Activated naive CD8-positive, alpha-beta T cell treated with anti-CD3 and anti-CD28 coated beads, Interleukin-2, amount 10 ng/mL, durations not matched to agents 7 days and 5 days (primary cell): ENCODE results near the gene COG8. TPM values are rescaled to one million over a fixed set of nuclear protein-coding genes. Genes with fewer than 3 reads are reported as not detected.

ENCODE experiments used
- ATAC-seq: fragments of 150-1000 bp; cut with Tn5 transposase; one replicate; pipeline ENCODE4 v1.10.0; 2021; ENCODE audit warnings: low read depth, moderate library complexity
- POLR2A ChIA-PET: fragments of 350-600 bp; sonication (Branson Sonifier 250); formaldehyde crosslinking; loops from one replicate; lab custom pipeline; 2021; ENCODE audit warnings: antibody characterized with exemption; lab: Charles Lee
- DNase-seq: peaks from one replicate; pipeline ENCODE4 v3.0.0; 2021
- H3K27ac Mint-ChIP-seq: one replicate; pipeline ENCODE4 v1.8.0; 2022; ENCODE audit warnings: mild to moderate bottlenecking, mixed read lengths
- H3K27me3 Mint-ChIP-seq: one replicate; pipeline ENCODE4 v1.8.0; 2022; ENCODE audit warnings: mild to moderate bottlenecking, moderate library complexity, mixed read lengths
- H3K36me3 Mint-ChIP-seq: one replicate; pipeline ENCODE4 v1.8.0; 2021; ENCODE audit warnings: mild to moderate bottlenecking, mixed read lengths
- H3K4me1 Mint-ChIP-seq: one replicate; pipeline ENCODE4 v1.8.0; 2021; ENCODE audit warnings: mixed read lengths
- H3K4me3 Mint-ChIP-seq: one replicate; pipeline ENCODE4 v1.8.0; 2022; ENCODE audit warnings: mild to moderate bottlenecking, moderate library complexity, mixed read lengths
- H3K9me3 Mint-ChIP-seq: one replicate; pipeline ENCODE4 v1.8.0; 2021; ENCODE audit warnings: mixed read lengths
- total RNA-seq, 2 experiments: library from RNA; stranded (reverse); gene quantifications; one replicate each; pipeline ENCODE4 v1.2.3, GENCODE V29; 2021

The COG8 gene
- total RNA-seq, 2 experiments from 2014 or later = 42.5 to 43.9 TPM

DNA sequence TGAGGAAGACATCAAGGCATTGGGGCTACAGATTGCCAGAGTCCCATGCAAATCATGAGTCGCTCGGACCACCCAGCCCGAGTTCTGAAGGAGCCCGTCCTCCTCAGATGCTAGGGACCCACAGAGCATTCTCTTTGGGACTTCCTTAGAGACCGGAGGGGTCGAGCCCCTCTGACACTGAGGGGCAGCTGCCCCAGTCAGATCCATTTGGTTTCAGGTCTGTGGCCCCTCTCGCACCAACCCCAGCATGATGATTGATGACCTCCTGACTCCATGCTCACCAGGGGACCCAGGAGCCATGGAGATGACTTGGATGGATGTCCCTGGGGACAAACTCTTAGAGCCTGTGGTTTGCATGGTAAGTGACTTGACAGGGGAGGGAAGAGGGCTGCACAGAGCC is 17.0 kb downstream of the COG8 start:
- POLR2A ChIA-PET = interaction anchor here (0.7 kb wide), 1 partner anchor 10 kb away, joined by 3 read pairs; no protein-coding TSS in a partner anchor
- ATAC-seq = no peak
- Mint-ChIP-seq H3K4me1 (peaks cover 17% of the 10 kb centered on the region), H3K27ac (no peak overlapping the region), H3K36me3 (peaks cover 19% of the 10 kb centered on the region), H3K27me3 (no peaks in the 10 kb centered on the region), H3K9me3 (no peaks in the 10 kb centered on the region), H3K4me3 (no peak overlapping the region)
- no peak for DNase-seq

DNA sequence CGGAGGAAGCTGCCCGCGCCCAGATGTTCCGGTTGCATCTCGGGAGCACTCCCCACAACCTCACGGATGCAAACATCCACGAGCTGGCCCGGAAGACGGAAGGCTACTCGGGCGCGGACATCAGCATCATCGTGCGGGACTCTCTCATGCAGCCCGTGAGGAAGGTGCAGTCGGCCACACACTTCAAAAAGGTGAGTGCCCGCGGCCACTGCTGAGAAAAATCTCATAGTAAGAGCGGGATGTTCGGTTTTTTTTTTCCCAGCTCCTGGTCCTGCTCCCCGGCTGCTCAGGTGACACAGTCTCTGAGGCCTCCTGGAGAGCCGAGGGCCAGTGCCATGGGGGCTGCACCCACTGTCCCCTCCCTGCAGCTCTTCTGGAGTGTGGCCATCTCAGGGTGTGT is 18.3 kb downstream of the COG8 start:
- no peak for ATAC-seq
- H3K27me3 Mint-ChIP-seq = no peaks in the 10 kb centered on the region
- DNase-seq = peak; percentile 25
- peaks cover 15% of the 10 kb centered on the region for H3K36me3 Mint-ChIP-seq
- no peaks in the 10 kb centered on the region for H3K9me3 Mint-ChIP-seq
- POLR2A ChIA-PET = interaction anchor here (0.6 kb wide), 1 partner anchor 542 kb away, joined by 4 read pairs; no protein-coding TSS in a partner anchor
- H3K4me1 Mint-ChIP-seq = peaks cover 8% of the 10 kb centered on the region
- H3K27ac Mint-ChIP-seq = no peak overlapping the region
- no peak overlapping the region for H3K4me3 Mint-ChIP-seq

DNA sequence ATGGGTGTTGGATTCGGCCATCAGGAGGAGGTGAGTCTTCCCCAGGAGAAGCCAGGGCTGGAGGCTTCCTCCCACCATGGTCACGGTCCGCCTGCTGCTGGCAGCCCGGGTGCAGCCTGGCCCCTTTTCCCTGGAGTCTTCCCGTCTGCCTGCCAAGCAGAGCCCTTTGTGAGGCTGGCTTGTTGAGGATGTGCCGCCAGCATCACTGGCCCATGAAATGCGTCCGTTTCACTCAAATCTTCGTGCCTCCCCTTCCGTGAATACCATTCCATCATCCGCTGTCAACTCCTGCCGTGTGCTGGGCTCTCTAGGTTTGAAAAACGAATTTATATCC is 18.7 kb downstream of the COG8 start:
- no peak for DNase-seq
- H3K4me3 Mint-ChIP-seq = no peak overlapping the region
- ATAC-seq = no peak
- no peaks in the 10 kb centered on the region for H3K9me3 Mint-ChIP-seq
- no peak overlapping the region for H3K27ac Mint-ChIP-seq
- peaks cover 11% of the 10 kb centered on the region for H3K36me3 Mint-ChIP-seq
- POLR2A ChIA-PET = no interaction called here
- no peaks in the 10 kb centered on the region for H3K27me3 Mint-ChIP-seq
- H3K4me1 Mint-ChIP-seq = peaks cover 4% of the 10 kb centered on the region

DNA sequence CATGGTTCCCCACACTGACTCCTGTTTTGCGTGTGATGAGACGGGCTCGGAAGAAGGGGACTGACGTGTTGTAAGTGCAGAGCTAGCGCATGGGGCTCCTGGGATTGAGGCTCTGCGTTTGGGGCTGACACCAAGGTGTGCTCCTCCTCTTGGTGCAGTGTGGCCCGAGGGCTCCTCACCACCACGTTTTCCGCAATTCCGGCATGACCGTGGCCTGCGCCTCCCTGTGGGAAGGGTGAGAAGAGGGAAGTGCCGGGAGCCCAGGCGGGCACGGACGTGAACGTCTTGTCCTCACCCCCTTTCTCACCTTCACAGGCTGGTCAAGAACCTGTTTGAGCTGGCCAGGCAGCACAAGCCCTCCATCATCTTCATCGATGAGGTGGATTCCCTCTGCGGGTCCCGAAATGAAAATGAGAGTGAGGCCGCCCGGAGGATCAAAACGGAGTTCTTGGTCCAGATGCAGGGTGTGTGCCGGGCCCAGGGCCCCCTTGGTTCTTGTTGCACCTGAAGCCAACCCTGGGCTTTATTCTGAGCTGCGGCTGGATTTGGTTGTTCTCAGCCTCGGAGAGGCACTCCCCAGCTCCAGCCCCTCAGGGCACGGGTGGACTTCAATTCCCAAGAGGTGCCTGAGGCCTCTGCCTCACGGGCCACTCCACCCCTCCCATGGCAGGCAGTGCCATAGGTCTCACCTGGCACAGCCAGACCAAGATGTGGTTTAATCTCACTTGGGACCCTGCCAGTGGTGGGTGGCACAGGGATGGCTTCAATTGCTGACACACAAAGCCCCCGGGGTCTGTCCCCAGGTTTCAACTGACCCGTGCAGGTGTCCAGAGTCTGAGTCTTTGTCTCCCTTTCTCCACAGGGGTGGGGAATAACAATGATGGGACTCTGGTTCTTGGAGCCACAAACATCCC is 19.3 kb downstream of the COG8 start:
- DNase-seq = peak; percentile 21
- H3K9me3 Mint-ChIP-seq = no peaks in the 10 kb centered on the region
- H3K36me3 Mint-ChIP-seq = peaks cover 9% of the 10 kb centered on the region
- no peak overlapping the region for H3K27ac Mint-ChIP-seq
- no peaks in the 10 kb centered on the region for H3K27me3 Mint-ChIP-seq
- ATAC-seq = no peak
- H3K4me3 Mint-ChIP-seq = no peak overlapping the region
- peaks cover 4% of the 10 kb centered on the region for H3K4me1 Mint-ChIP-seq
- POLR2A ChIA-PET = no interaction called here

DNA sequence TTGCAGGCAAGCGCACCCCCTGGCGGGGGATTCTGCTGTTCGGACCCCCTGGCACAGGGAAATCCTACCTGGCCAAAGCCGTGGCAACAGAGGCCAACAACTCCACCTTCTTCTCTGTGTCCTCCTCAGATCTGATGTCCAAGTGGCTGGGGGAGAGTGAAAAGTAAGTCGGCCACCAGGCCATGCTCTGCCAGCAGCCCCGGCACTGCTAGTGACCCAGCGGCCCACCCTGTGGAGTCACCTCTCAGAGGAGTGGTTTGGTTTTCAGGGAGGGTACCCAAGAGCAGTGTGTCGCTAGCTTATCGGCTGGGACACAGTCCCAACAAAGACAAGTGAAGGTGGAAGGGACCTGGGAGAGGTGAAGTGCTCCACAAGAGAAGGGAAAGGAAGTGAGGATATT is 20.0 kb downstream of the COG8 start:
- H3K4me1 Mint-ChIP-seq = peaks cover 4% of the 10 kb centered on the region
- H3K9me3 Mint-ChIP-seq = no peaks in the 10 kb centered on the region
- H3K4me3 Mint-ChIP-seq = no peak overlapping the region
- ATAC-seq = no peak
- POLR2A ChIA-PET = no interaction called here
- H3K36me3 Mint-ChIP-seq = peaks cover 9% of the 10 kb centered on the region
- DNase-seq = no peak
- no peaks in the 10 kb centered on the region for H3K27me3 Mint-ChIP-seq
- no peak overlapping the region for H3K27ac Mint-ChIP-seq

DNA sequence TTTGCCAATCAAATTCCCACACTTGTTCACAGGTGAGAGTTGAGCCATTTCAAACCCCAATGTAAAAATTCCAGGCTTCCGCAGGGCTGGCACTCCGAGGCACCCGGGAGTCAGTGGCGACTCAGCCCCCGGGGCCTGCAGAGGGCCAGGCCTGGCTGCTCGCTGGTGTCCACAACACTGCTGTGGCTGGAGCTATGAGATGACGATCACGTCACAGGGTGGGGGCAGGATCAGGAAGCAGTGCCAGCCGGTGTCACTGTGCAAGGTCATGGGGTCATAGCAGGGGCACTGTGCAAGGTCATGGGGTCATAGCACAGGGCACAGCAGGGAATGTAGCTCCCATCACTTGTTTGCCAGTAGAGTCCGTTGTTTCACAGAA is 20.5 kb downstream of the COG8 start:
- Mint-ChIP-seq H3K4me3 (no peak overlapping the region), H3K27me3 (no peaks in the 10 kb centered on the region), H3K9me3 (no peaks in the 10 kb centered on the region), H3K27ac (no peak overlapping the region), H3K4me1 (peaks cover 4% of the 10 kb centered on the region), H3K36me3 (peaks cover 12% of the 10 kb centered on the region)
- POLR2A ChIA-PET = no interaction called here
- DNase-seq (peak; percentile 25), ATAC-seq (no peak)

DNA sequence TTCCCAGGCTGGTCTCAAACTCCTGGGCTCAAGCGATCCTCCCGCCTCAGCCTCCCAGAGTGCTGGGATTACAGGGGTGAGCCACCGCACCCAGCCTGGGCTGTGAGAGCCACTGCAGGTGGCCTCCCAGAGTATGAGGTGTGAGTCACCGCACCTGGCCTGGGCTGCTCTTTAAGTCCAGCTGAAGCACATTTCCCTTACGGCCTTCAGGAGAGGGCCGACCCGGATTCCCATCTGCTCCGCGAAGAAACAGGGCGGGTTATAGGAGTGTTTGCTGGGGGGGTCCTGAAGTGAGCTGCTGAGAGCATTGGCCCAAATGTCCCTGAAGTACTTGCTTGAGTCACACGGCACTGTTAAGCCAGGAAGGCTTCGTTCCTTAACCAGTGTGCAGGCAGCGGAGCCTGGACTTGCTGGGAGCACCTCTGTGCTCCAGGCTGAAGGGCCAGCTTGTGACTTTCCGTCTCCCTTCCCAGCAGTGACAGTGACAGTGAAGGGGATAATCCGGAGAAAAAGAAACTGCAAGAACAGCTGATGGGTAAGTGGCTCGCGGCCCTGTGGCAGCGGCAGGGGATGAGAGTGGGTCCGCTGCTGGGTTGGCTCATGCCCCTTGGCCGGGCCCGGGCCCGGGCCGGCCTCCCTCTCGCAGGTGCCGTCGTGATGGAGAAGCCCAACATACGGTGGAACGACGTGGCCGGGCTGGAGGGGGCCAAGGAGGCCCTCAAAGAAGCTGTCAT is 21.0 kb downstream of the COG8 start:
- peak; percentile 19 for DNase-seq
- peaks cover 16% of the 10 kb centered on the region for H3K36me3 Mint-ChIP-seq

DNA sequence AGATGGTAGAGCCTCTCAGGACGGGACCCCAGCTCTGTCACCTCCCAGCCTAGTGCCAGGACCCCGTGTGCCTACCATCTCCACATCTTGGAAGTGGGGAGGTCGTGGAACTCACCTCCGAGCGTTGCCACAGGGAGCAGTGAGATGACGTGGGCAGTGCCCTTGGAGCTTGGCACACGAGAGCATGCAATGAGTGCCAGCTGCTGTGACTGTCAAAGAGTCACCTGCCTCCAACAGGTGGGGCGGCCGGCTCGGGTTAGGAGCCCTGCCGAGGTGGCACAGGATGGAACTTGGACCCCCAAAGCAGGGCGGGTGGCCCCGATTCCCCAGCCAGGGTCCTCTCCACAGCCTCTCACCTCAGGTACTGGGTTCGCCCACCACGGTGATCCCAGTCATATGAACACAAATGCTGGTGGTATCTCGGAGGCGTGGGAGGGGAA is 22.7 kb downstream of the COG8 start:
- H3K27me3 Mint-ChIP-seq = no peaks in the 10 kb centered on the region
- DNase-seq = peak; percentile 18
- no peak overlapping the region for H3K4me3 Mint-ChIP-seq
- peaks cover 15% of the 10 kb centered on the region for H3K4me1 Mint-ChIP-seq
- no peaks in the 10 kb centered on the region for H3K9me3 Mint-ChIP-seq
- no peak overlapping the region for H3K27ac Mint-ChIP-seq
- POLR2A ChIA-PET = no interaction called here
- H3K36me3 Mint-ChIP-seq = peaks cover 18% of the 10 kb centered on the region
- no peak for ATAC-seq

More for the DNA sequence above, 21.0 kb downstream of the COG8 start:
- Mint-ChIP-seq H3K4me1 (peaks cover 7% of the 10 kb centered on the region), H3K9me3 (no peaks in the 10 kb centered on the region), H3K4me3 (no peak overlapping the region), H3K27ac (no peak overlapping the region), H3K27me3 (no peaks in the 10 kb centered on the region)
- no peak for ATAC-seq
- POLR2A ChIA-PET = interaction anchor here (0.8 kb wide), 1 partner anchor 10 kb away, joined by 4 read pairs; no protein-coding TSS in a partner anchor

DNA sequence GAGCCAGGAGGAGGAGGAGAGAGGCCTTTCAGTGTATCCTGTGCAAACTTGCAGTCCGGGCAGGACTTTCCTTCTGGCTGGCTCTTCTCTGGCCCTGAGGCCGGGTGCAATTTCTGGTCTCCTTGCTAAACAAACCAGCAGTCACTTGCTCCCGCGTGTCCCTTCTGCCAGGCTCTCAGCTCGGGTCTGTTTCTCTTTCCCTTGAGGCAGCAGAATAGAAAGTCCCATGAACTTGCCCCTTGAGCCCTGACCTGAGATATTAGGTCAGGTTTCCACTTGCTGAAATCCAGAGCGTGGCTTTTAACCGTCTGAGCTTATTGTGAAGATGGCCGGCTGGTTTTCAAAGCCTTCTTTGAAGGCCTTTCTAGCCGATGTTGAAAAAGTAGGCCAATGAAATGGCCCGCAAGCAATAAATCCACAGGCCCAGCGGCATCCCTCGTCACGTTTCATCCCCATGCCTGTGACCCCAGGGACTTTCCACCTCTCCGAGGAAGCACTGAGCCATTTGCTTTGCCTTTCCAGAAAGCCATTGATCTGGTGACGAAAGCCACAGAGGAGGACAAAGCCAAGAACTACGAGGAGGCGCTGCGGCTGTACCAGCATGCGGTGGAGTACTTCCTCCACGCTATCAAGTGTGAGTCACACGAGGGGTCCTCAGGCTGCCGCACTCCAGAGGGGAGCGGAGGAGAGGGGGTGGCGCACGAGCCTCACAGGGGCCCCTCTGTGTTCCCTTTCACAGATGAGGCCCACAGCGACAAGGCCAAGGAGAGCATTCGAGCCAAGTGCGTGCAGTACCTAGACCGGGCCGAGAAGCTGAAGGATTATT is 23.7 kb downstream of the COG8 start:
- no peak overlapping the region for H3K4me3 Mint-ChIP-seq
- POLR2A ChIA-PET = interaction anchor here (1.0 kb wide), 1 partner anchor 13 kb away, joined by 3 read pairs; no protein-coding TSS in a partner anchor

DNA sequence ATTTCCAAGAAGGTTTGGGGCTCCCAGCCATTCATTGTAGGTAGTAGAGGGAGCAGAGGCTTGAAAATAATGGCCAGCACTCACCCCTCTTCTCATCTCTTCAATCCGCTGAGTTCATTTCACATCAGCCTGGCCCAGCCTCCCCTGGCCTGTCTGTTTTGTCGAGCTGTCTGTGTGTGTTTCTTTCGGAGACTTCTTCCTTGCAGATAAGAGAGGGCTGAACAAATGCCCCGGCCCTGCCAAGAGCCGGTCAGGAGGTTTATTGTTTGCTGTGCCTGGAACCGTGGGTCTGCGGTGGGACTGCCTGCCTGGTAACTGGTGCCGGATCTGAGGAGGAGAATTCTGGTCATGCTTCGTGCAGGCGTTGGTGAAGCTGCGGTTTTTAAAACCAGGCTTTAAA is 24.8 kb downstream of the COG8 start:
- Mint-ChIP-seq H3K27ac (no peak overlapping the region), H3K4me1 (peaks cover 20% of the 10 kb centered on the region), H3K36me3 (peaks cover 15% of the 10 kb centered on the region), H3K4me3 (no peak overlapping the region), H3K9me3 (no peaks in the 10 kb centered on the region), H3K27me3 (no peaks in the 10 kb centered on the region)
- DNase-seq (no peak), ATAC-seq (no peak)
- POLR2A ChIA-PET = no interaction called here

More for the DNA sequence above, 23.7 kb downstream of the COG8 start:
- no peaks in the 10 kb centered on the region for H3K9me3 Mint-ChIP-seq
- peaks cover 15% of the 10 kb centered on the region for H3K4me1 Mint-ChIP-seq
- no peaks in the 10 kb centered on the region for H3K27me3 Mint-ChIP-seq
- peaks cover 16% of the 10 kb centered on the region for H3K36me3 Mint-ChIP-seq
- no peak overlapping the region for H3K27ac Mint-ChIP-seq
- DNase-seq (peak; percentile 20), ATAC-seq (no peak)

DNA sequence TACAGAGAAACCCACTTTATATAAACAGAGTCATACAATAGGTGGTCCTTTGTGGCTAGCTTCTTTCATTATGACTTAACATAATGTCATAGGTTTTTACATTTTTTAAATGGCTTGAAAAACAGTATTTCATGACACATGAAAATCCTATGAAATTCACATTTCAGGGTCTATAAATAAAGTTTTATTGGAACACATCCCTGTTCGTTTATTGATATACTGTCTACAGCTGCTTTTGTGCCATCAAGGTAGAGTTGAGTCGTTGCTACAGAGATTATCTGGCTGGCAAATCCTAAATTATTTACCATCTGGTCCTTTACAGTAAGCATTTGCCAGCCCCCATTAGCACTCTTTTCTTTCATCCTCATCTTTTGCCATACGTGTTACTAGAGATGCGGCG is 25.9 kb downstream of the COG8 start:
- DNase-seq (no peak), ATAC-seq (no peak)
- Mint-ChIP-seq H3K27ac (peak overlapping the region; percentile 45), H3K4me3 (peak overlapping the region; percentile 68), H3K36me3 (peaks cover 17% of the 10 kb centered on the region), H3K9me3 (no peaks in the 10 kb centered on the region), H3K4me1 (peaks cover 19% of the 10 kb centered on the region), H3K27me3 (no peaks in the 10 kb centered on the region)
- POLR2A ChIA-PET = no interaction called here

DNA sequence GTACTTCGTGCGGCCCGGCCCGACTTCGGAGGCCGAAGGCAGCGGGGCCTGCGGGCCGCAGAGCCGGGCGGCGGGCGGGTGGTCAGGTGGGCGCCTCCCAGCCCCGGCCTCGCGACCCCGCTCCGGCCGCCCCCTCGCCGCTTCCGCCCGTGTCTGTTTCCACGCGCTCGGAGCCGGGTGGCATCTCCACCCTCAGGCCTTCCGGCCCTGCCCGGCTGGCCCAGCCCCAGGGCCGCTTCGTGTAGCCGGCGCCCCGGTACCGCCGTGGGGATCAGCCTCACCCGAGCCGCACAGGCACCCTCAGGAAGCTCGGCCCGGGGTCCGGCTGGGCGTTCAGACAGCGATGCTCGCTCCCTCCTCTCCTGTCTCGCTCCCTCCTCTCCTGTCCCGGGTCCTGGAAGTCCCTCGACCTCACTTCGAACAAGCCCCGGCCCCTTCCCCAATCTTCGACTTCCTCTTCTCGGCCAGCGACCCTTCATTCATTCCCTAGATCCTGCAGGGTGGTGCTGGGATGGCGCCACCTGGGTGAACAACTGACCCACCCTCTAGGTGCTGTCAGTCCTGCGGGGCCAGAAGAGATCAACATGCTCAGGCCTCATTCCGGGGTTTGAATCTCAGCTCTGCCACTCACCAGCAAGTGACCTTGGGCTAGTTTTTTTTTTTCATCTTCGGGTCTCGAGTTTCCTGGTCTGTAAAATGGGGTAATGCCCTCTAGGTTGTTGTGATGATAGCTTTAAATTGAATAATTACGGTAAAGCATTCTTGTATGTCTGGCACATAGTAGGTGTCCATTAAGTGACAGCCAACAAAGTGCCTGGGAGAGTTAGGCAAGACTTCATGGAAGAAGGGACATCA is 27.6 kb downstream of the COG8 start:
- no peaks in the 10 kb centered on the region for H3K9me3 Mint-ChIP-seq
- peak overlapping the region; percentile 98 for H3K27ac Mint-ChIP-seq
- peak overlapping the region; percentile 99 for H3K4me3 Mint-ChIP-seq
- H3K27me3 Mint-ChIP-seq = peaks cover 3% of the 10 kb centered on the region
- peaks cover 17% of the 10 kb centered on the region for H3K36me3 Mint-ChIP-seq
- ATAC-seq (peak; percentile 68), DNase-seq (no peak)
- peaks cover 19% of the 10 kb centered on the region for H3K4me1 Mint-ChIP-seq
- POLR2A ChIA-PET = interaction anchor here (0.8 to 3.1 kb wide), 5 partner anchors 11 to 467 kb away, joined by 3 to 19 read pairs (median 3); partner anchors contain the start of gene PDF
